Fibroblast of pulmonary artery (primary cell): ENCODE results near the gene DDX55.

Experiments
- DNase-seq: peaks from one replicate; pipeline ENCODE4 v3.0.0-alpha.2; 2010; ENCODE audit warnings: low read depth
- H3K4me3 ChIP-seq: replicated peaks from 2 replicates; pipeline ENCODE4 v1.5.1; 2011; ENCODE audit warnings: low read depth, mild to moderate bottlenecking, control low read depth, low read length, moderate library complexity
- TF ChIP-seq, protein P1 (sequence below): IDR thresholded peaks from 2 replicates; pipeline ENCODE4 v1.5.1; 2011; ENCODE audit warnings: mild to moderate bottlenecking, control low read depth, low read length, inconsistent platforms; ENCODE audit errors: missing control alignments

The DDX55 gene

DNA sequence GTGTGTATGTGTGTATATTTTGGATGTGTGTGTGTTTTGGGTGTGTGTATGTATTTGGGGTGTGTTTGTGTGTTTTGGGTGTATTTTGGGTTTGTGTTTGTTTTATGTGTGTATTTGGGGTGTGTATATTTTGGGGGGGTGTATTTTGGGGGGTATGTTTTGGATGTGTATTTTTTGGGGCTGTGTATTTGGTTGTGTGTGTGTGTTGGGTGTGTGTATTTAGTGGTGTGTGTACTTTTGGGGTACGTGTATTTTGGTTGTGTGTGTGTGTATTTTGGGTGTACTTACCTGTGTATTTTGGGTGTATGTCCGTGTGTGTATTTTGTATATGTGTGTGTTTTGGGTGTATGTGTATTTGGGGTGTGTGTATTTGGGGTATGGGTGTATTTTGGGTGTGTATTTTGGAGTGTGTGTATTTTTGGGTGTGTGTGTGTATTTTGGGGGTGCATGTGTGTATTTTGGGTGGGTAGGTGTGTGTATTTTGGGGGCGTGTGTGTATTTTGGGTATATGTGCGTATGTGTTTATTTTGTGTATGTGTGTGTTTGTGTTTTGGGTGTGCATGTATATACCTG is 52.3 kb downstream of the DDX55 start:
- no peak for DNase-seq
- no peak overlapping the region for H3K4me3 ChIP-seq
- TF ChIP-seq, protein P1, sequence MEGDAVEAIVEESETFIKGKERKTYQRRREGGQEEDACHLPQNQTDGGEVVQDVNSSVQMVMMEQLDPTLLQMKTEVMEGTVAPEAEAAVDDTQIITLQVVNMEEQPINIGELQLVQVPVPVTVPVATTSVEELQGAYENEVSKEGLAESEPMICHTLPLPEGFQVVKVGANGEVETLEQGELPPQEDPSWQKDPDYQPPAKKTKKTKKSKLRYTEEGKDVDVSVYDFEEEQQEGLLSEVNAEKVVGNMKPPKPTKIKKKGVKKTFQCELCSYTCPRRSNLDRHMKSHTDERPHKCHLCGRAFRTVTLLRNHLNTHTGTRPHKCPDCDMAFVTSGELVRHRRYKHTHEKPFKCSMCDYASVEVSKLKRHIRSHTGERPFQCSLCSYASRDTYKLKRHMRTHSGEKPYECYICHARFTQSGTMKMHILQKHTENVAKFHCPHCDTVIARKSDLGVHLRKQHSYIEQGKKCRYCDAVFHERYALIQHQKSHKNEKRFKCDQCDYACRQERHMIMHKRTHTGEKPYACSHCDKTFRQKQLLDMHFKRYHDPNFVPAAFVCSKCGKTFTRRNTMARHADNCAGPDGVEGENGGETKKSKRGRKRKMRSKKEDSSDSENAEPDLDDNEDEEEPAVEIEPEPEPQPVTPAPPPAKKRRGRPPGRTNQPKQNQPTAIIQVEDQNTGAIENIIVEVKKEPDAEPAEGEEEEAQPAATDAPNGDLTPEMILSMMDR: no peak

DNA sequence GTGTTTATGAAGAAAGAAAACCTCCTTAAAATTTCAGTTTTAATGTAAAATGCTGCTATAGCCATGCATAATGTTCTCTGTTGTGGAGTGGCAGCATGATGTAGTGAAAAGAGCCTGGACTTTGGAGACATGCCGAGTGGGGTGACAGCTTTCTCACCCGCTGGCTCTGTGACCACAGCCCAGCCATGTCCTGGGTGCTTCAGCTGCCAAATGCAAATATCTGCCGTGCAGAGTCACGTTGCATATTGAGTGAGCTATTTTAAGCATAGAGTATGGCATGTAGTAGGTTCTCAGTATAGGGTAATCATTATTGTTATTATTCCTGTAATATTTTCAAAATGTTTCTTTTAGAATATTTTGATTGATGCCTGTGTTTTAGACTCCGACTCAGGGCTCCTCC is 53.5 kb downstream of the DDX55 start:
- TF ChIP-seq, protein P1: no peak

DNA sequence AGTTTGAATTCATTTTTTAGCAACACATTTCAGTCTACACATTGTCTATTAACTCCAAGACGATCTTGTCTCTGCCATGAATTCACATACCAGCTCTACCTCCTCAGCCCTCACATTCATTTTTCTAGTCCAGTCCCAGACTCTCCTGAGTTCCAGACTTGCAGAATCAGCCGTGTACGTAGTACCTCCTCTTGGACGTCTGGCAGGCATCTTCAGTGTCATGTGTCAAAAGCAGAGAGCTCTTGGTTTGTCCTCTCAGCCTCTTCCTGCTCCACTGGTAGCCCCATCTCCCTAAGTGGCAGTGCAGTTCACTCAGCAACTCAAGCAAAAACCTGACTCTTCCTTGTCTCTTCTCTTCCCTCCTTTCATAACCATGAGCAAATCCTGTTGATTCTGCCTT is 54.5 kb downstream of the DDX55 start:
- TF ChIP-seq, protein P1: no peak
- no peak overlapping the region for H3K4me3 ChIP-seq
- DNase-seq: no peak

More for the DNA sequence above, 53.5 kb downstream of the DDX55 start:
- no peak for DNase-seq
- H3K4me3 ChIP-seq: no peak overlapping the region

DNA sequence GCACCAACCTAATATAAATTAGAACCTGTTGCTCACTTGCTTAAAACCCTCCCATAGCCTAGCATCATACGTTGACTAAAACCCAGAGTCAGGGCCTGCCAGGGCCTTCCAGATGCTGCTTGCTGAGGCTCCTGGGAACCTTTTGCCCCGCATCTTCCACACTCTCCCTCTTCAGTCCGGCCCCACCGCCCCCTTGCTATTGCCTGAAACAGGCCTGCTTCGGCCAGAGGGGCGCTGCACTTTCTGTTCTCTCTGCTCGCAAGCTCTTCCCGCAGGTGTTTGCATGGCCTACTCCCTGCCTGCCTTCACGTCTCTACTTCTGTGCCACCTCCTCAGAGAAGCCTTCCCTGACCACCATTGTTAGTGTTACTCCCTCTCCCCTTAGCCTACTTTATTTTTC is 55.3 kb downstream of the DDX55 start:
- no peak overlapping the region for H3K4me3 ChIP-seq
- TF ChIP-seq, protein P1: no peak
- no peak for DNase-seq

DNA sequence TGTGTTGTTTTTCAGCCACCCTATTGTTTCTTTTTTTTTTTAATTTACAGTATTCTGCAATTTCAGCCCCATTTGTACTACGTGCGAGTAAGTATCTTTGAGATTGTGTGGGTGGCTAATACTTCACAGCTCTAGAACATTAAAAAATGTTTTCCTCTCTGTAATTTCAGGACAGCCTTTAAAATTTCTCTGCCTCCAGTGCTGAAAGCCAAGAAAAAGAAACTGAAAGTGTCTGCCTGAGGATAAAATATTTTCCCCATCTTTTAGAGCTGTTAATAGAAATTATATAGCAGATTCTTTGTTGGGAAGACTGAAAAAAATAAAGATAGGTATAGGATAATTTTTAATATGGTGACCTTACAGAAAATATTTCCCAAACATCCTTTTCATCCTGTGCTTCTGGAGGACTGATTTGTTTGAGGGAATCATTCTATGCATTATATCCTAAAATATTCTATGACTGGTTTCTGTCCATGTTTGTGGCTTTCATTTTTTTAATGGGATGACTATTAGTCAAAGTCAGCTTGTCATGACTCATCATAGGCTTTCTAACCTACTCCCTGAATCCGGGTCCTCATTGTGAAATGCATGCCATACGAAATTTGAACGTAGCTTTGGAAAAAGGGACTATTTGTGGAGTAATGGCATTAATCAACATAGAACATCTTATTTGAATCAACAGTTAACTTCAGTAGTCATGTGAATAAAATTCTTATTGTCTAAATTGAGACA is 58.3 kb downstream of the DDX55 start:
- no peak overlapping the region for H3K4me3 ChIP-seq
- peak; percentile 90 for DNase-seq
- TF ChIP-seq, protein P1: no peak

DNA sequence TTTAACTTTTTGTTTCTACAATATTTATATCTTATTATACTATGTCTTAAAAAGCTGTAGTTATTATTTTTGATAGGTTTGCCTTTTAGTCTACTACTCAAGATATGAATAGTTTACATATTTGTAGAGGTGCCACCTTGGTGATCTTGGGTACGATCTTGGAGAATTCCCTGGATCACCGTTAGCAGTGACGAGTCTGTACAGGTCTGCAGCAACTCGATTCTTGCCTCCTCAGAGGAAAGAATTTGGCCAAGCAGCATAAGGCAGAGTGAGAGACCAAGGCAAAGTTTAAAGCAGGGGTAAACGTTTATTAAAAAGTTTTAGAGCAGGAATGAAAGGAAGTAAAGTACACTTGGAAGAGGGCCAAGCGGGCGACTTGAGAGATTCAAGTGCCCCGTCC is 65.9 kb downstream of the DDX55 start:
- H3K4me3 ChIP-seq: no peak overlapping the region
- TF ChIP-seq, protein P1: no peak
- no peak for DNase-seq
